ENCODE results near the gene ATOH1.

ATOH1 gene, protein sequence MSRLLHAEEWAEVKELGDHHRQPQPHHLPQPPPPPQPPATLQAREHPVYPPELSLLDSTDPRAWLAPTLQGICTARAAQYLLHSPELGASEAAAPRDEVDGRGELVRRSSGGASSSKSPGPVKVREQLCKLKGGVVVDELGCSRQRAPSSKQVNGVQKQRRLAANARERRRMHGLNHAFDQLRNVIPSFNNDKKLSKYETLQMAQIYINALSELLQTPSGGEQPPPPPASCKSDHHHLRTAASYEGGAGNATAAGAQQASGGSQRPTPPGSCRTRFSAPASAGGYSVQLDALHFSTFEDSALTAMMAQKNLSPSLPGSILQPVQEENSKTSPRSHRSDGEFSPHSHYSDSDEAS

DNA sequence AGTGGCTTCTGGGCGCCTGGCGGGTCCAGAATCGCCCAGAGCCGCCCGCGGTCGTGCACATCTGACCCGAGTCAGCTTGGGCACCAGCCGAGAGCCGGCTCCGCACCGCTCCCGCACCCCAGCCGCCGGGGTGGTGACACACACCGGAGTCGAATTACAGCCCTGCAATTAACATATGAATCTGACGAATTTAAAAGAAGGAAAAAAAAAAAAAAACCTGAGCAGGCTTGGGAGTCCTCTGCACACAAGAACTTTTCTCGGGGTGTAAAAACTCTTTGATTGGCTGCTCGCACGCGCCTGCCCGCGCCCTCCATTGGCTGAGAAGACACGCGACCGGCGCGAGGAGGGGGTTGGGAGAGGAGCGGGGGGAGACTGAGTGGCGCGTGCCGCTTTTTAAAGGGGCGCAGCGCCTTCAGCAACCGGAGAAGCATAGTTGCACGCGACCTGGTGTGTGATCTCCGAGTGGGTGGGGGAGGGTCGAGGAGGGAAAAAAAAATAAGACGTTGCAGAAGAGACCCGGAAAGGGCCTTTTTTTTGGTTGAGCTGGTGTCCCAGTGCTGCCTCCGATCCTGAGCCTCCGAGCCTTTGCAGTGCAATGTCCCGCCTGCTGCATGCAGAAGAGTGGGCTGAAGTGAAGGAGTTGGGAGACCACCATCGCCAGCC is at the start of gene ATOH1:
ATOH1 (plus strand) TSS at position 422 of the 663 bp plus-strand sequence; CDS start at position 596, 174 bp downstream.
- no peak for DNase-seq

DNA sequence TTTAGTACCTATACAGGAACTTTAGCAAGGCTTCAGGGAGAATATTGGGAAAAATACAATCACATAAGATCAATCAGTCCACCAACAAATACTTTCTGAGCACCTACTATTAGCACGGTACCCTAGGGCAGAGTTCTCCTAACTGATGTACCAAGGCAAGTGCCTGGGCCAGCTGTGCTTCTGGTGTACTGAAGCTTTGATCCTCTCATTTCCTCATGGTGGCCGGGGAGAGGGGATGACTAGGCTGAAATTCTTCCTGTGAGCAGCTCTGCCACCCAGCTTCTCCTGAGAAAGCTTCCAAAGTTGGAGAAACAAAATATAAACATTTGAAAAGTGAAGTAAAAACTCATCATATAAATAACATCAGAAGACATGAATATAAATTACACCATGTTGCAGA is 49.3 kb upstream of the ATOH1 start:
- no peak for DNase-seq

DNA sequence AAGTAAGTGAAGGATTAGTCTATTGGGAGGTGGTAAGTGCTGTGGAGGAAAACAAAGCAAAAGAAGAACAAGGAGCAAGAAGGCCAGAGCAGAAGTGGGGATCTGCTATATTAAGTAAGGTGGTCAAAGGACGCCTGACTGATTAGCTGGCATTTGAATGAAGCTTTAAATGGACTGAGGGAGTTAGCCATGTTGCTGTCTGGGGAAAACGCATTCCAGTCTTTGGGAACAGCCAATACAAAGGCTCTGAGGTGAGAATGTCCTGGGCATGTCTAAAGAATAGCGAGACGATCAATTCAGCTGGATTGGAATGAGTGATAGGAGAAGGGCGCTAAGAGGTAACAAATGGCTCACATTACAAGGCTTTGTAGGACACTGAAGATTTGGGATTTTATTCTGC is 48.5 kb upstream of the ATOH1 start:
- DNase-seq: no peak

DNA sequence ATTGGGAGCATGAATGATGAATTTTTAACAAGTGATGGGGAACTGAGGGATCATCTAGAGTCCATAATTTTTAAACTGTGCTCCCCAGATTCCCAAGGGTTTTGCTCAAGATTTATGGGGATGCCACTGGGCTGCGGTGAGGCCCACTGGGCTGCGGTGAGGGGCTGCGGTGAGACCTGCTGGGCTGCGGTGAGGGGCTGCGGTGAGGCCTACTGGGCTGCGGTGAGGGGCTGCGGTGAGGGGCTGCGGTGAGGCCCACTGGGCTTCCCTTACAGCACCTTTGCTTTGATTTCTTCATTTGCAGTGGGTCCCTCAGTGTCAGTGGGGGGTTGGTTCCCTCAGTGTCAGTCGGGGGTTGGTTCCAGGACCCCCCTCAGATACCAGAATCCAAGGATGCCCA is 47.4 kb upstream of the ATOH1 start:
- no peak for DNase-seq

DNA sequence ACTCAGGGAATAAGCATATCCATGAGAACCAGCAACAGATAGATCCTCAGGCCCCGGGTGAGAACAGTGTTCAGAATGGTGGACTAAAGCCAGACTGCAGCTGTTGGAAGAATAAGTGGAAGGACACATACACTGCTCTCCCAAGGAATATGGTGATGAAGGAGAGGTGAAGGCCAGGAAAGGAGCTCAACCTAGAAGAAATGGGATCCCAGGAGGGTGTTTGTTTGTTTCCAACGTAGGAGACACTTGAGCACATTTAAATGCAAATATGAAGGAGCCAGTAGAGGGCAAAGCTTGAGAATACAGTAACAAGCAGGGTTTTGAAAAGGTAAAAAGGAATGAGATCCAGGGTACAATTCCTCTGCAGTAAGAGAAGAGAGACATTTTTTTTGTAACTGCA is 42.4 kb upstream of the ATOH1 start:
- no peak for DNase-seq

DNA sequence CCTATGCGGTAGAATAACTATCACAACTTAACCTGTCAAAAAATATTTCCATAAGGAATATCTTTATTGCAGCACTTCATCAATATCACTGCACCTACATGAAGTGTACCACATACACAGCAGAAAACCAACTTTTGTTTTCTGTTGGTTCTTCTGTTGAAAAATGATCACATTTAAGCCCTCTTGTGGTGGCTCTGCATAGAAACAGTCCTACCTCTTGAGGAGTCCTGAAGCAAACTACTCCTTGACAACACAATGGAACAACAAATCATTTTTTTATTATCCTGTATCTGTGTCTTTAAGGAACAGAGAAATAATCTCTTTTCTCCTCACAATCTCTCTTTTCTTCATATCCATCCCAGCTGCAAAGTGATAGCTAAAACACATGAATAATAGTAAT is 39.8 kb upstream of the ATOH1 start:
- DNase-seq: no peak

DNA sequence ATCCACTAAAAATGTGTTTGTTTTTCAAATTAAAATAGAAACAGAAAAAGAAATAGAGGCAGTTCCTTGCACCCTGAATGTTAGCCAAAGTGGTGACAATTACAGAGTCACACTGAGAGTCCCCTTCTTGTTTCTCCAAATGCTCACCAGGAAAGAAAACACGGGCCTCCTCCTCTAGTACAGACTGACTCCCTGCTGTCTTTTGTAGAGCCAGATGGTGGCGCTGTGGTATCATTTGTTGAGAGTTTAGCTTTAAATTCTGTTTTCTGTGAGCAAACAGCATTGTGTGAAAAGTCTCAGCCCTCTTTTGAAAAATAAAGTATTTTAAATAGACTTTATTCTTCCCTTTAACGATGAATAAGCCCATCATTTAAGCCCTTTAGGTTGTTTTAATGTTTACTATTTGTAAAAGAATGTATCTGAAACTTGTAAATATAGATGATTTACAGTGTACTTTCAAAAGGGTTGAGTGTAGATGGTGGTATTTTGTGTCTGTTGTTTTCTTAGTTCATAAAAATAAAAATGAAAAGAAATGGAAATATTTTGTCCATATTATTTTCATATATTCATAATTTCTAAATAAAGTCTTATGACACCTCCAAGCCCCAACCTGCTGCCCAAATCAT is 36.9 kb upstream of the ATOH1 start:
- DNase-seq: peak; percentile 44

DNA sequence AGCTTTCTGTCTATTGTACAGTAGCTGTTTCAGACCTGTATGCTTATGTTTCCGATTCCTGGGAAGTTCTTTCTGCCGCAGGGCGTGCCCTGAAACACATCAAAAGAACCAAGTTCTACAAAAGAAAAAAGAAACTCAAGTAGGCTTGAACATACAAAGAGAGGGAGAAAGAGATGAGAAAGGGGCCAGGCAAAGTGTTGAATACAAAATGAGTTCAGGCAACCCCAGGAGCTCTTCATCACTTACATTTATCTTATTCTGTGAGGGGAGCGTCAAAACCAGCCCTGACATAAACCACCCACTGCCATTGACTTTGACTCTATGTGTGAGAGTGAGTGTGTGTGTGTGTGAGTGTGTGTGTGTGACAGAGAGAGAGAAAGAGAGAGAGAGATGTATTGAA is 26.5 kb upstream of the ATOH1 start:
- no peak for DNase-seq

DNA sequence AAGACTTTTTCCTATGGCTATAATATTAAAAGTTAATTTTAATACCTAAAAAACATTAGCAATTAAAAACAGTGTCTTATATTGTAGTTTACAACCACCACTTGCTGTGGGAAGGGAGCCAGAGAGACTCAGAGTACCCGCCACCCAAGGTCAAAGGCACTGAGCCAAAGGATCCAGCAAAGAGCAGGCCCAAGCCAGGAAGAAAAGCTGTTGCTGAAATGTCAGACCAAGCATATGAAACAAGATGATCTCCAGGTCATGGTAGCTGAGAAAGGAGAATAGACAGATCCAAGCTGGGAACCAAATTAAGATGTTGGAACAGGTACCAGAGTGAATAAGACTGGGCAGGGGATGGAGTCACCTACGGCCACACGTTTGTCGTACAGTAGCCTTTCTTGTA is 18.8 kb upstream of the ATOH1 start:
- DNase-seq: no peak

DNA sequence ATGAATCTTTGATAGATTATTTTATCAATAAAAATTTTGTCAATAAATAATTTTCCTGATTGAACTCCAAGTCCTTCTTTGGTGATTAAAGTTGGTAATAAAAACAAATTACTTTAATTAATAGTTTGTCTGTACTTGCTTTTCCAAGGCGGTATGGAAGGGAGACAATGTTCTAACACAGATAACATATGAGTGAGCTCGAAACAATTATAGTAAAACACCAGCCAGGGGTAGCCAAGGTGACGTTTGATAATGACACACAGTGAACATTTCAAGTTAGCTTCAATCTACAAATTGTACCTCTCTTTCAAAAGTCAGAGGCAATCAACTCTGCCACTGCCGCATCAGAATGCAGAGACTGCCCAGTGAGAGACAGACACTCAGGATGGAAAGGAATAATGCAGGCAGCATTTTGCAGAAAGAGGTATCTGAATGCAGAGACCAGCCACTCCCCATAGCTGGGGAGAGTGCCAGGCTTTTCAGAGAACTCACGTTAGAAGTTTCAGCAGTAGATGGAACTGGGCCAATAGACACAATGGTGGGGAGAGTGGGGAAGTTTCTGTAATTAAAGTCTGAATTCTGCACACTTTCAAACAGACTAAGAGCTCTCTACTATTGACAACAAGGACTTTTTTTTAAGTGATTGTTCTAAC is 18.1 kb upstream of the ATOH1 start:
- DNase-seq: no peak

DNA sequence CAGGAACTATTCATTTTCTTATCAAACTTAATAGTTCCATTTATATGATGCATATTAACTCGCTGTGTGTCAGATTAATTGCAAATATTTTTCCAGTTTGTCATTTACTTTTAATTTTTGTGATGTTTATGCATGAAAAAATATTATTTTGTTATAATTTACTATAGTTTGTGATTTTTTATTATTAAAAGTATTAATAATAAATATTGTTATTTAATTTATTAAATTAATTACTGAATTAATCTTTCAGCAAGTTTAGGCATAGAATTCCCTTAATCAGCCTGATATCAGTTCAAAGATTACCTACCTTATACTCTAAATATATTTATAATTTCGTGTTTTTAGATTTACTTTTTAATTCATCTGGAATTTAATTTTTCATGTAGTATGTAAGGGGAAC is 15.5 kb upstream of the ATOH1 start:
- DNase-seq: no peak

DNA sequence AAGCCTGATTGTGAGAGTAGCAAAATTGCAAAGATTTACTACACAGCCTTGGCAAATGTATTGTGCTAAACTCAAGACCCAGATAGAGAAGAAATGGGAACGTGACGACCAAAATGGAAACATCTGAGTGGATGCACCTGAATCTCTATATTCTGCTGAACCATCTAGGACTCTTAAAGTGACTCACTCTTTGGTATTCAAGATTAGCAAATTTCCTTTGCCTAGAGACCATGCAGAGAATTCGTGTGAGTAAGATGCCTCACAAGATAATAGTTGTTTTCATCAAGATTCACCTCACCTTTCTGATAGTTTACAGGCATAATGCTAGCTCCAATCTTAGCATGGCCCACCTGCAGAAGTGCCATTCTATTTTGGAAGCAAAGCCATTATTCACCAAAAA is 14.4 kb upstream of the ATOH1 start:
- no peak for DNase-seq

DNA sequence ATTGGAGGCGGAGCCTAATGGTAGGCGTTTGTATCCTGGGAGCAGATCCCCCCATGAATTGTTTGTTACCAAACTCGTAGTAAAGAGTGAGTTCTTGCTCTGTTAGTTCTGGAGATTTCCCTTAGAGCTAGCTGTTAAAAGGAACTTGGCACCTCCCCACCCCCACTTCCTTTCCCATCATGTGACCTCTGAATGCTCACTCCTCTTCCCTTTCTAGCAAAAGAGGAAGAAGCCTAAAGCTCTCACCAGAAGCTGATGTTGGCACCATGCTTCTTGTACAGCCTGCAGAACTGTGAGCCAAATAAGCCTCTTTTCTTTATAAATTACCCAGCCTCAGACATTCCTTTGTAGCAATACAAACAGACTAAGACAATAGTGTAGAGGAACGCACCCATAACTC is 13.8 kb upstream of the ATOH1 start:
- DNase-seq: no peak

DNA sequence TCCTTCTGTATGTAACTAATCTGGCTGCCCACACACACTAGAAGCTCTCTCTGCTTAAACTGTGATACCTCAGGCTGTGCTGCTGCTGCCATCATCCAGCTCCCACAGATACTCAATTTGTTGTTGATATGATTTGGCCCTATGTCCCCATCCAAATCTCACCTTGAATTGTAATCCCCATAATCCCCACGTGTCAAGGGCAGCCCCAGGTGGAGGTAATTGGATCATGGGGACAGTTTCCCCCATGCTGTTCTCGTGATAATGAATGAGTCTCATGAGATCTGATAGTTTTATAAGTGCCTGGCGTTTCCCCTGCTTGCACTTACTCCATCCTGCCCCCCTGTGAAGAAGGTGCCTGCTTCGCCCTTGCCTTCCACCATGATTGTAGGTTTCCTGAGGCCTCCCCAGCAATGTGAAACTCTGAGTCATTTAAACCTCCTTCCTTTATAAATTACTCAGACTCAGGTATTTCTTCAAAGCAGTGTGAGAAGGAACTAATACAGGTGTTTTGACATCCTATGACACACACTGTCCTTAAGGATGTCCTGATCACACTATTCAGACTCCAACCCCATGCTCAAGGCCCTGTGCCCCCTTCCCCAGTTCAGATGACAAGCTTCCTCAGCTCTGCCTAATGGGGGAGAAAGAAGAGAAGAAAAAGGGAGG is 2.9 kb upstream of the ATOH1 start:
- no peak for DNase-seq

DNA sequence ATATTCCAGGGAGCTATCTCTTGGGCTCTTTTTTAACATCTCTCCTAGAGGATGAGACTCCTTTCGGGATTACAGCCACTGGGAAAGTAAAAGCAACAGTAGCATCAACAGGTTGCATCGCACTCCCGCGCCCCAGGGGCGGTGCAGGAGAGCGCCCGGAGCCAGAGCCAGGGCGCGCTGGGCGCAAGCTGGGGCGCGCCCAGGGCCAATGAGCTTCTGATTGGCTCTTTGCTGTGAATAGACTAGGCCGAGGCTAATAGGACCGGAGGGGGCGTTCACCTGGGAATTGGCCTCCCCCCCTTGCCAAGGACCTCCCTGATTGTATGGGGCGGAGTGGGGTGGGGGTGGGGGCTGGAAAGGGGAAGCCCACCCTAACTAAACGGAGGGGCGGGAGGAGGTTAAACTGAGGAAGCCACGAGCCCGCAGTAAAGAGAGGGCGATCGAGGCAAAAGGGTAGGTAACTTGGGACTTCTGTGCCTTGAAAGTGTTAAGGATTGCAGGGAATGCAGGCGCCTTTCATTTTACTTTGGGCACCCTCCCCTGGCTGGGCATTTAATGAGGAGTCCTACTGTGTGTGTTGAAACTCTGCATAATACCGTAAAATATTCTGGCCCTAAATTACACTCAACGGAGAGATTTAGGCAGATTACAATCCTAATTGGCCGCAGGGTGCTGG is 1.1 kb upstream of the ATOH1 start:
- DNase-seq: no peak

DNA sequence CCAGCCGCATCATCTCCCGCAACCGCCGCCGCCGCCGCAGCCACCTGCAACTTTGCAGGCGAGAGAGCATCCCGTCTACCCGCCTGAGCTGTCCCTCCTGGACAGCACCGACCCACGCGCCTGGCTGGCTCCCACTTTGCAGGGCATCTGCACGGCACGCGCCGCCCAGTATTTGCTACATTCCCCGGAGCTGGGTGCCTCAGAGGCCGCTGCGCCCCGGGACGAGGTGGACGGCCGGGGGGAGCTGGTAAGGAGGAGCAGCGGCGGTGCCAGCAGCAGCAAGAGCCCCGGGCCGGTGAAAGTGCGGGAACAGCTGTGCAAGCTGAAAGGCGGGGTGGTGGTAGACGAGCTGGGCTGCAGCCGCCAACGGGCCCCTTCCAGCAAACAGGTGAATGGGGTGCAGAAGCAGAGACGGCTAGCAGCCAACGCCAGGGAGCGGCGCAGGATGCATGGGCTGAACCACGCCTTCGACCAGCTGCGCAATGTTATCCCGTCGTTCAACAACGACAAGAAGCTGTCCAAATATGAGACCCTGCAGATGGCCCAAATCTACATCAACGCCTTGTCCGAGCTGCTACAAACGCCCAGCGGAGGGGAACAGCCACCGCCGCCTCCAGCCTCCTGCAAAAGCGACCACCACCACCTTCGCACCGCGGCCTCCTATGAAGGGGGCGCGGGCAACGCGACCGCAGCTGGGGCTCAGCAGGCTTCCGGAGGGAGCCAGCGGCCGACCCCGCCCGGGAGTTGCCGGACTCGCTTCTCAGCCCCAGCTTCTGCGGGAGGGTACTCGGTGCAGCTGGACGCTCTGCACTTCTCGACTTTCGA is 654 bp downstream of the ATOH1 start:
- DNase-seq: no peak

DNA sequence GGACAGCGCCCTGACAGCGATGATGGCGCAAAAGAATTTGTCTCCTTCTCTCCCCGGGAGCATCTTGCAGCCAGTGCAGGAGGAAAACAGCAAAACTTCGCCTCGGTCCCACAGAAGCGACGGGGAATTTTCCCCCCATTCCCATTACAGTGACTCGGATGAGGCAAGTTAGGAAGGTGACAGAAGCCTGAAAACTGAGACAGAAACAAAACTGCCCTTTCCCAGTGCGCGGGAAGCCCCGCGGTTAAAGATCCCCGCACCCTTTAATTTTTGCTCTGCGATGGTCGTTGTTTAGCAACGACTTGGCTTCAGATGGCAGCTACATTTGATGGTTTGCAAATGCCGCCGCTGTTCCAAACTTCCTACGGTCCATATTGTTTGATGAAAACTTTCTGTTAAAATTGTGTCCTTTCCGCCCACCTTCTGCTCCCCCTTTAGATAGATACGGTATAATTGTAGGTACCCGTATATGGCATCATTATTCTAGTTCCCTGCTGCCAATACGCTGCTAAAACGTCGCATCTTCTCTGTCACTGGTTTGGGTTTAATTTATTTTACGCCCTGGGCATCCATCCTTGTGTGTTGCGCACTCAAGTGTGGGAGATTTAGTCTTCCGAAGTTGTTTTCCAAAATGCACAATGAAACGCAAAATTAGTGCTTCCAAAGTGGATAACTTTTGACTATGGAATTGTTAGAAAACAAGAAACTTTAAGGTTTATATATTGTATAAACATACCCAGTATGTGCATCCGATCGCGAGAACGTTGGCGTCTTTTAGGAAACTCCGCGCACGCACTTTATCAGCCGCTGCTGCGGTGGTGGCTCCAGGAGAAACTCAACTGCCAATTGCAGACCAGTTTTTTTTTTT is 1.5 kb downstream of the ATOH1 start:
- no peak for DNase-seq

DNA sequence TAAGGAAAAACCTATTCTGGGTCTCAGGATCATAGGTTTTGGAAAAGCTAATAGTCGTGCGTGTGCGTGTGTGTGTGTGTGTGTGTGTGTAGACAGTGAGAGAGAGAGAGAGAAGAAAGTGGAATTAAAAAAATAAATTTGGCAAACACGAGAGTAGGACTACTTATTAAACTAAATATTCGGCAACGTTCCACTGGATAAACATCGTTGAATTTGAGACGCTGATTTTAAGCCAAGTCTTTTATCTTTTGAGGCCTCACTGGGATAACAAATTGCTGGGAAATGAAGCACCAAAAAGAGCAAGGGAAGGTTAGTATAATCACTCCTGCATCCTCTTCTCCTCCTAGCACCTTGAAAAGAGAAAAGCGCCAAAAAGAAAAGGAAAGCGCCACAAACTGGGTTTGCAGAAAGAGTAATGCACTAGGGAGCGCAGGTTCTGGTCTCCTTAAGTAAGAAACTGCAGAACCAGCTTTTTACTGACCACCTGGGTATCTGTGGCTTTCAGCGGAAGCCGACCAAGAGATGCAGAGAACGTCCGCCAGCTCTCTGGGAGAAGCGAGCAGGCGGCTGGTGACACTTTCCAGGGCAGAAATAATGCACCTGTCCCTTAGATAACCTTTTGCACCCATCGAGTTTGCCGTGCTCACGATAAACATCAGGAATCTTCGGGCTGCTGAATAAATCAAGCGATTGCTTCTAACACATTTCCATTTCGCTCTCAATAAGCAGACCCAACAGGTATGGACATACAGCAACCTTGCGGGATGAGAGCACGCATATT is 3.4 kb downstream of the ATOH1 start:
- DNase-seq: no peak

DNA sequence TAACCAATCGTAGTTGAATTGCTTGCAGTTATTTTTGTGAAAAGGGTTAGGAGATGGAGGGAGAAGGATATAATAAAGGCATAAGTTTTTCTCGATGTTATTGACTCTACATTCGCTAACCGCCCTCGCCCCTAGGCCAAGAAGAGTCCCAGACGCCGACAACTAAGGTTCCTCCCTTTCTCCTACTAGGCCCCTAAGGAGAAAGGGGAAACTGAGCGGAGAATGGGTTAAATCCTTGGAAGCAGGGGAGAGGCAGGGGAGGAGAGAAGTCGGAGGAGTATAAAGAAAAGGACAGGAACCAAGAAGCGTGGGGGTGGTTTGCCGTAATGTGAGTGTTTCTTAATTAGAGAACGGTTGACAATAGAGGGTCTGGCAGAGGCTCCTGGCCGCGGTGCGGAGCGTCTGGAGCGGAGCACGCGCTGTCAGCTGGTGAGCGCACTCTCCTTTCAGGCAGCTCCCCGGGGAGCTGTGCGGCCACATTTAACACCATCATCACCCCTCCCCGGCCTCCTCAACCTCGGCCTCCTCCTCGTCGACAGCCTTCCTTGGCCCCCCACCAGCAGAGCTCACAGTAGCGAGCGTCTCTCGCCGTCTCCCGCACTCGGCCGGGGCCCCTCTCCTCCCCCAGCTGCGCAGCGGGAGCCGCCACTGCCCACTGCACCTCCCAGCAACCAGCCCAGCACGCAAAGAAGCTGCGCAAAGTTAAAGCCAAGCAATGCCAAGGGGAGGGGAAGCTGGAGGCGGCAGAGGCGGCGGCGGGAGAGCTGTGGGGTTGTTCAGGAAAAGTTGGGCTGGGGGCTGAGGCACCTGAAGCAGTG is 5.9 kb downstream of the ATOH1 start:
- DNase-seq: no peak

All from NCI-H2227 treated with DMSO at 0.1 percent for 48 hours (cell line).